Mesothelial cell of epicardium (in vitro differentiated cells): ENCODE data around the gene PPP1R3C. TPM values are rescaled to one million over a fixed set of nuclear protein-coding genes. Genes with fewer than 3 reads are reported as not detected.

ENCODE experiments used
- DNase-seq, 2 experiments: peaks; one replicate each; pipeline ENCODE4 v3.0.0; 2021; ENCODE audit warnings: low spot score in 2 of 2; ENCODE audit not compliant: unreplicated experiment in 2 of 2
- H3K27ac Mint-ChIP-seq: 2 replicates; pipeline ENCODE4 v1.8.0; 2021; ENCODE audit warnings: mixed read lengths
- H3K27me3 Mint-ChIP-seq: 2 replicates; pipeline ENCODE4 v1.8.0; 2021; ENCODE audit warnings: low read depth, mixed read lengths
- H3K36me3 Mint-ChIP-seq: 2 replicates; pipeline ENCODE4 v1.8.0; 2021; ENCODE audit warnings: mixed read lengths
- H3K4me1 Mint-ChIP-seq: 2 replicates; pipeline ENCODE4 v1.8.0; 2021; ENCODE audit warnings: mixed read lengths
- H3K4me3 Mint-ChIP-seq: 2 replicates; pipeline ENCODE4 v1.8.0; 2021; ENCODE audit warnings: mild to moderate bottlenecking, moderate library complexity, mixed read lengths
- H3K9me3 Mint-ChIP-seq: 2 replicates; pipeline ENCODE4 v1.8.0; 2021; ENCODE audit warnings: mixed read lengths
- CTCF ChIP-seq: fragments of 200-600 bp; sonication (generic); IDR thresholded peaks from one replicate; pipeline ENCODE4 v1.5.0; 2021; ENCODE audit warnings: antibody characterized with exemption; ENCODE audit not compliant: unreplicated experiment
- total RNA-seq: library from RNA; stranded (reverse); gene quantifications from 3 replicates; pipeline ENCODE4 v1.2.1, GENCODE V29; 2021

The PPP1R3C gene
- total RNA-seq: 9.2 to 9.9 TPM (median 9.7 TPM) in 3 replicates

- peaks cover 8% of the 10 kb centered on the region for H3K27me3 Mint-ChIP-seq
- peak within 1 kb of the TSS; percentile 80 for H3K4me3 Mint-ChIP-seq
- peak within 1 kb of the TSS; percentile 92 for H3K27ac Mint-ChIP-seq
- DNase-seq: peak; percentile 49 to 72
- TF ChIP-seq CTCF: no peak
- H3K9me3 Mint-ChIP-seq: peaks cover 13% of the 10 kb centered on the region
- H3K4me1 Mint-ChIP-seq: peaks cover 48% of the 10 kb centered on the region
- peaks cover 32% of the 10 kb centered on the region for H3K36me3 Mint-ChIP-seq
Measured at GRCh38 chr10:91632671-91633550, at the start of gene PPP1R3C. Gene PPP1R3C (minus strand): TSS chr10:91633071. CDS start chr10:91632969, 102 bp downstream.

GRCh38 chr10:91681361-91682276 is 48.7 kb upstream of the PPP1R3C start:
- Mint-ChIP-seq H3K4me3 (no peak overlapping the region), H3K36me3 (no peaks in the 10 kb centered on the region), H3K4me1 (peaks cover 2% of the 10 kb centered on the region), H3K9me3 (no peaks in the 10 kb centered on the region), H3K27ac (no peak overlapping the region), H3K27me3 (no peaks in the 10 kb centered on the region)
- no peak for TF ChIP-seq CTCF
- DNase-seq: no peak

- DNase-seq: no peak
- Mint-ChIP-seq H3K36me3 (no peaks in the 10 kb centered on the region), H3K9me3 (no peaks in the 10 kb centered on the region), H3K27ac (no peak overlapping the region), H3K27me3 (no peaks in the 10 kb centered on the region), H3K4me1 (peaks cover 2% of the 10 kb centered on the region), H3K4me3 (no peak overlapping the region)
- TF ChIP-seq CTCF: no peak
Measured at GRCh38 chr10:91680487-91680886, 47.6 kb upstream of the PPP1R3C start.

GRCh38 chr10:91679296-91679695 is 46.4 kb upstream of the PPP1R3C start:
- no peak overlapping the region for H3K27ac Mint-ChIP-seq
- H3K4me1 Mint-ChIP-seq: peaks cover 2% of the 10 kb centered on the region
- no peaks in the 10 kb centered on the region for H3K27me3 Mint-ChIP-seq
- DNase-seq: no peak
- H3K4me3 Mint-ChIP-seq: no peak overlapping the region
- no peaks in the 10 kb centered on the region for H3K36me3 Mint-ChIP-seq
- no peaks in the 10 kb centered on the region for H3K9me3 Mint-ChIP-seq
- TF ChIP-seq CTCF: no peak

- H3K4me1 Mint-ChIP-seq: peaks cover 2% of the 10 kb centered on the region
- no peak overlapping the region for H3K27ac Mint-ChIP-seq
- no peaks in the 10 kb centered on the region for H3K9me3 Mint-ChIP-seq
- no peak overlapping the region for H3K4me3 Mint-ChIP-seq
- DNase-seq: no peak
- no peaks in the 10 kb centered on the region for H3K27me3 Mint-ChIP-seq
- TF ChIP-seq CTCF: no peak
- no peaks in the 10 kb centered on the region for H3K36me3 Mint-ChIP-seq
Measured at GRCh38 chr10:91677911-91678310, 45.0 kb upstream of the PPP1R3C start.
